Suprapubic skin (tissue), 4 donors: Measurements from ENCODE around the gene FCN2. TPM values are rescaled to one million over a fixed set of nuclear protein-coding genes. Genes with fewer than 3 reads are reported as not detected.

Experiments
- DNase-seq, 2 donors: peaks; one replicate each; pipeline ENCODE4 v3.0.0-alpha.2; 2019; ENCODE audit warnings: low spot score in 2 of 2
- H3K27ac ChIP-seq: fragments of 200-600 bp; sonication (generic); one replicate; pipeline ENCODE4 v1.5.1; 2019
- H3K27me3 ChIP-seq: fragments of 200-600 bp; sonication (generic); one replicate; pipeline ENCODE4 v1.5.1; 2019
- H3K36me3 ChIP-seq: fragments of 200-600 bp; sonication (generic); one replicate; pipeline ENCODE4 v1.5.1; 2019
- H3K4me1 ChIP-seq: fragments of 200-600 bp; sonication (generic); one replicate; pipeline ENCODE4 v1.5.1; 2019
- H3K4me3 ChIP-seq: fragments of 200-600 bp; sonication (generic); one replicate; pipeline ENCODE4 v1.5.1; 2019; ENCODE audit warnings: mild to moderate bottlenecking
- H3K9me3 ChIP-seq: fragments of 200-600 bp; sonication (generic); one replicate; pipeline ENCODE4 v1.5.1; 2019
- EP300 ChIP-seq: sonication (generic); formaldehyde crosslinking; IDR thresholded peaks from one replicate; pipeline ENCODE4 v1.6.1; 2017; ENCODE audit warnings: antibody characterized with exemption
- POLR2A ChIP-seq, 2 donors: fragments of 450-650 bp; IDR thresholded peaks; one replicate each; pipeline ENCODE4 v1.6.1; 2017; ENCODE audit warnings: antibody characterized with exemption in 2 of 2, mild to moderate bottlenecking in 2 of 2, moderate library complexity in 2 of 2
- POLR2AphosphoS5 ChIP-seq, 3 donors: sonication (generic); formaldehyde crosslinking; IDR thresholded peaks; one replicate each; pipeline ENCODE4 v1.6.1; 2017; ENCODE audit warnings: antibody characterized with exemption in 3 of 3
- WGBS: methylation state at CpG from one replicate; pipeline ENCODE4 v1.1.5; 2018; 5-methylcytosine and 5-hydroxymethylcytosine counted together
- total RNA-seq, 4 donors: library from RNA; depleted of rRNA; stranded (reverse); fragments of >200 nt; gene quantifications; one replicate each; pipeline ENCODE4 v1.1.0, GENCODE V29; 2016
- TF ChIP-seq, protein P1 (sequence below), 2 donors: fragments of 200-600 bp in 1 of 2; fragments of 450-650 bp in 1 of 2; sonication (generic) in 1 of 2; IDR thresholded peaks; one replicate each; pipeline ENCODE4 v1.5.1; 2016 to 2019; ENCODE audit warnings: antibody characterized with exemption in 2 of 2, mild to moderate bottlenecking in 1 of 2, moderate library complexity in 1 of 2

The FCN2 gene
- total RNA-seq, 4 donors from 2014 or later = 1.4 TPM; not detected in 3

DNA sequence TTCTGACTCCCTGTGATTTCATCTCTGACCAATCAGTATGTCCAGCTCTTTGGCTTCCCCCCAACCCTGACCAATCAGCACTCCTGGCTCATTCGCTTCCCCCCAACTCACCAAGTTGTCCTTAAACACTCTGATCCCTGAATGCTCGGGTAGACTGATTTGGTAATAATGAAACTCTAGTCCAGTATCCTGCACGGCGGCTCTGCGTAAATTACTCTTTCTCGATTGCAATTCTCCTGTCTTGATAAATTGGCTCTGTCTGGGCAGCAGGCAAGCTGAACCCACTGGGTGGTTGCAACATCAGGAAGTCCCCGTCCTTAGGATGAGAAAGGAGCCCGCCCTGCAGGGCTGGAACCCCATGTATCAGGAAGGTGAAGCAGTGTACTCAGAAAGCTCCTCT, 10.4 kb downstream of the FCN2 start:
- H3K4me1 ChIP-seq = peaks cover 11% of the 10 kb centered on the region
- H3K36me3 ChIP-seq = no peaks in the 10 kb centered on the region
- 93% methylated on average over 8 of the region's 8 CpGs for WGBS
- no peak for DNase-seq
- no peaks in the 10 kb centered on the region for H3K9me3 ChIP-seq
- no peak for TF ChIP-seq EP300
- no peak for TF ChIP-seq POLR2A (IDR thresholded peaks at IDR 0.05)
- TF ChIP-seq POLR2AphosphoS5 (IDR thresholded peaks at IDR 0.05) = no peak
- TF ChIP-seq, protein P1, sequence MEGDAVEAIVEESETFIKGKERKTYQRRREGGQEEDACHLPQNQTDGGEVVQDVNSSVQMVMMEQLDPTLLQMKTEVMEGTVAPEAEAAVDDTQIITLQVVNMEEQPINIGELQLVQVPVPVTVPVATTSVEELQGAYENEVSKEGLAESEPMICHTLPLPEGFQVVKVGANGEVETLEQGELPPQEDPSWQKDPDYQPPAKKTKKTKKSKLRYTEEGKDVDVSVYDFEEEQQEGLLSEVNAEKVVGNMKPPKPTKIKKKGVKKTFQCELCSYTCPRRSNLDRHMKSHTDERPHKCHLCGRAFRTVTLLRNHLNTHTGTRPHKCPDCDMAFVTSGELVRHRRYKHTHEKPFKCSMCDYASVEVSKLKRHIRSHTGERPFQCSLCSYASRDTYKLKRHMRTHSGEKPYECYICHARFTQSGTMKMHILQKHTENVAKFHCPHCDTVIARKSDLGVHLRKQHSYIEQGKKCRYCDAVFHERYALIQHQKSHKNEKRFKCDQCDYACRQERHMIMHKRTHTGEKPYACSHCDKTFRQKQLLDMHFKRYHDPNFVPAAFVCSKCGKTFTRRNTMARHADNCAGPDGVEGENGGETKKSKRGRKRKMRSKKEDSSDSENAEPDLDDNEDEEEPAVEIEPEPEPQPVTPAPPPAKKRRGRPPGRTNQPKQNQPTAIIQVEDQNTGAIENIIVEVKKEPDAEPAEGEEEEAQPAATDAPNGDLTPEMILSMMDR (IDR thresholded peaks at IDR 0.05) = no peak
- H3K4me3 ChIP-seq = no peak overlapping the region
- no peak overlapping the region for H3K27ac ChIP-seq
- no peaks in the 10 kb centered on the region for H3K27me3 ChIP-seq

DNA sequence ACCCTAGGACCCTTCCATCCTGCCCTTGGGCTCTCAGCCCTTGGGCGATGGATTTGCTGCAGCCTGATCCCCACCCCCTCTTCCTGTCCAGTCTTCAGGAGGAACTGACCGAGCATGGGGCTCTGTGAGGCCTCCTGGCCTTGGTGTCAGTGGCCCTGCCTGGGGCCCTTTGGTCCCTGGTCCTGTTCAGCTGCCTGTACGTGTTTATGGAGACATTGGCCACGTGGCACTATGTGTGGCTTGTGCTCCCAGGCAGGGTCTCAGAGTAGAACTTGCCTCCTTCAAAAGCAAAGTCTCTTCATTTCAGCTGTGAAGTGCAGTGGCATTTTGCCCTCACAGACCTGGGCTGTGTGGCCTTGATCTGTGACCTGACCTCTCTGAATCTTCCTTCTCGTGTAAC, 11.1 kb downstream of the FCN2 start:
- no peak for TF ChIP-seq POLR2AphosphoS5 (IDR thresholded peaks at IDR 0.05)
- TF ChIP-seq EP300 = no peak
- TF ChIP-seq, protein P1 (IDR thresholded peaks at IDR 0.05) = no peak
- no peak for TF ChIP-seq POLR2A (IDR thresholded peaks at IDR 0.05)
- Histone ChIP-seq H3K27ac (no peak overlapping the region), H3K4me1 (peaks cover 18% of the 10 kb centered on the region), H3K4me3 (no peak overlapping the region), H3K27me3 (no peaks in the 10 kb centered on the region), H3K9me3 (no peaks in the 10 kb centered on the region), H3K36me3 (no peaks in the 10 kb centered on the region)
- no peak for DNase-seq
- WGBS = 82% methylated on average over 5 of the region's 5 CpGs

DNA sequence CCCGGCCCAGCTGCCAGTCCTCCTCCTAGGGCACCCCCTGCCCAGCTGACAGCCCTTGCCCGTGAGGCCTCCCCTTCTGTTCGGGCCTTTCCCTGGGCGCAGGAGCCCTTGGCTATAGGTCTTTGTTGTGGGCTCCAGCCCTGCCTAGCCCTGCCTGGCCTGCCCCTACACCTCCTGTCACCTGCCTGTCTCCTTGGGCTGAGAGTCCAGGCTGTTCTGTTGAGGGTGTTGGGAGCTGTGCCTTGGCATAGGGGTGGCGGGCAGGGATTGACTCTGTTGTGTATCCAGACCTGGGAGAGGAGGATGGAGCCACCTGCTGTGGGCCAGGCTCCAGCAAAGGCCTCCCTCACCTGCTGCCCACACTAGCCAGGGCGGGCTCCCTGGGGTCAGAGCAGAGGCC, 11.6 kb downstream of the FCN2 start:
- Histone ChIP-seq H3K27ac (no peak overlapping the region), H3K4me3 (no peak overlapping the region), H3K4me1 (peaks cover 22% of the 10 kb centered on the region), H3K27me3 (no peaks in the 10 kb centered on the region), H3K36me3 (no peaks in the 10 kb centered on the region), H3K9me3 (no peaks in the 10 kb centered on the region)
- 97% methylated on average over 5 of the region's 6 CpGs for WGBS
- no peak for DNase-seq
- TF ChIP-seq POLR2A (IDR thresholded peaks at IDR 0.05) = no peak
- no peak for TF ChIP-seq POLR2AphosphoS5 (IDR thresholded peaks at IDR 0.05)
- TF ChIP-seq EP300 = no peak
- TF ChIP-seq, protein P1 (IDR thresholded peaks at IDR 0.05) = no peak

DNA sequence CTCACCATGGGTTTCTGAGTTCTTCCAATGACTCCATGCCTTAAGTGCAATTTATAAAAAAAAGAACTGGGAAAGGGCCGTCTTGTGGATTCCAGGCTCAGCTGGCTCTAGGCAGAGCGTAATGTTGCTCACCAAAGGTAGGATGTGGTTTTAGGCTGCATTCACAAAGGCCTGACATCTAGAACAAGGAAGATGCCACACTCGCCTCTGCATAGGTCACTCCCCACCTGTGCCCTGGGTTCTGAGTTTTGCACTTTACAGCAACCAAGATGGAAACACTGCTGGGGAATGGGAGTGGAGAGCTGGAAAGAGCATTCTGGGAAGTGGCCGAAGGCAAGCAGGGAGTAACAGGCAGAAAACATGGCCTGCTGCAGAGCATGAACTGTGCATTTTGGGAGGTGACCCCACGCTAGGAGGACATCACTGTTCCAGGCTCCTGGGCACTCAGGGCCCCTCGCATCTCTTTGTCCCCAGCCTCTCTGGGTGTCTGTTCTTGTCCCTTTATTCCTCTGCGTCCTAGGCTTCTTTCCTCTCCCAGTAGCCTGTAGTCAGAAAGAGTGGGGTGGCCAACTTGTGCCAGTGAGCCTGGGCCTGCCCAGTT, 12.3 kb downstream of the FCN2 start:
- no peaks in the 10 kb centered on the region for H3K36me3 ChIP-seq
- WGBS = 86% methylated on average over 7 of the region's 7 CpGs
- no peak overlapping the region for H3K27ac ChIP-seq
- no peaks in the 10 kb centered on the region for H3K9me3 ChIP-seq
- DNase-seq = no peak
- no peak for TF ChIP-seq EP300
- TF ChIP-seq, protein P1 (IDR thresholded peaks at IDR 0.05) = no peak
- TF ChIP-seq POLR2A (IDR thresholded peaks at IDR 0.05) = no peak
- TF ChIP-seq POLR2AphosphoS5 (IDR thresholded peaks at IDR 0.05) = no peak
- no peaks in the 10 kb centered on the region for H3K27me3 ChIP-seq
- no peak overlapping the region for H3K4me3 ChIP-seq
- H3K4me1 ChIP-seq = peaks cover 22% of the 10 kb centered on the region

DNA sequence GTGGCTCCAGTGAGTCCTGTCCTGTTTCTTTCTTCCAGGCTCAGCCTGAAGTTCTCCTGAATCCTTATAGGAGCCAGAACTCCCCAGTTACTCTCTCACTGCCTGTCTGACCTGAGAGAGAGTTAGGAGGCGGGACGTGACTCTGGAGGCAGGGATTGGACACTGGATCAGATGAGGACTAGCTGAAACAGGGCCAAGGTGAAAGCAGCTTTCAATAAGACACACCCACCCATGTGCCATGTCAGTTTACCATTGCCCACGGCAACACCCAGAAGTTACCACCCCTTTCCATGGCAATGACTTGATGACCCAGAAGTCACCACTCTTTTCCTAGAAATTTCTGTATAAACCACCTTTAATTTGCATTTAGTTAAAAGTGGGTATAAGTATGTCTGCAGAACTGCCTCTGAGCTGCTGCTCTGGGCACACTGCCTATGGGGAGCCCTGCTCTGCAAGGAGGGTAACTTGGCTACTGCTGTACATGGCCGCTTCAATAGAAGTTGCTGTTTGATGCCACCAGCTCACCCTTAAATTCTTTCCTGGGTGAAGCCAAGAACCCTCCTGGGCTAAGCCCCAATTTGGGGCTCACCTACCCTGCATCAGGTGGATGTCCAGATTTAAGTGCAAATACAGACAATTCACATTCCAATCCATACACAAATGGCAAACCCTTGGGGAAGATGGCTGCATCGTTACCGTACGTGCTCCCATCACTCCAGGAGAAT, 13.7 kb downstream of the FCN2 start:
- no peak for TF ChIP-seq POLR2A (IDR thresholded peaks at IDR 0.05)
- no peak for TF ChIP-seq POLR2AphosphoS5 (IDR thresholded peaks at IDR 0.05)
- no peak for TF ChIP-seq EP300
- TF ChIP-seq, protein P1 (IDR thresholded peaks at IDR 0.05) = no peak
- peaks cover 4% of the 10 kb centered on the region for H3K27me3 ChIP-seq
- H3K4me1 ChIP-seq = peaks cover 27% of the 10 kb centered on the region
- DNase-seq = no peak
- no peaks in the 10 kb centered on the region for H3K36me3 ChIP-seq
- H3K4me3 ChIP-seq = no peak overlapping the region
- H3K27ac ChIP-seq = no peak overlapping the region
- WGBS = 87% methylated on average over 7 of the region's 7 CpGs
- H3K9me3 ChIP-seq = peaks cover 3% of the 10 kb centered on the region
